GM13977 (cell line): Measurements from ENCODE around the gene DIAPH2.

Source experiments
- DNase-seq: peaks from one replicate; pipeline ENCODE4 v3.0.0; 2012; ENCODE audit warnings: low spot score
- CTCF ChIP-seq: IDR thresholded peaks from 2 replicates; pipeline ENCODE4 v1.5.1; 2012; ENCODE audit warnings: mild to moderate bottlenecking, control low read depth; ENCODE audit not compliant: insufficient read depth; ENCODE audit errors: extremely low read depth, missing control alignments
- in situ Hi-C: fragments of 300-500 bp; cut with MboI; formaldehyde crosslinking; loops from one replicate; pipeline ENCODE4 v1.12.0; 2022; ENCODE audit warnings: low sequenced_read_pairs, low pct_unique_long_range_greater_than_20kb, mixed read lengths, inconsistent platforms; ENCODE audit not compliant: unreplicated experiment

DIAPH2 gene

GRCh38 chrX:97452283-97452682, 767.6 kb downstream of the DIAPH2 start:
- in situ Hi-C loops: no loop called here
- TF ChIP-seq CTCF: no peak
- peak; percentile 6 for DNase-seq

GRCh38 chrX:97461763-97462162, 777.1 kb downstream of the DIAPH2 start:
- TF ChIP-seq CTCF: no peak
- DNase-seq: no peak
- in situ Hi-C loops: no loop called here

GRCh38 chrX:97471071-97471470, 786.4 kb downstream of the DIAPH2 start:
- no peak for DNase-seq
- in situ Hi-C loops: no loop called here

GRCh38 chrX:97474933-97475332, 790.3 kb downstream of the DIAPH2 start:
- no peak for TF ChIP-seq CTCF
- in situ Hi-C loops: no loop called here
- no peak for DNase-seq

More at GRCh38 chrX:97471071-97471470, 786.4 kb downstream of the DIAPH2 start:
- TF ChIP-seq CTCF: no peak

GRCh38 chrX:97479106-97479890, 794.7 kb downstream of the DIAPH2 start:
- no peak for DNase-seq
- no peak for TF ChIP-seq CTCF
- in situ Hi-C loops: no loop called here

DNA sequence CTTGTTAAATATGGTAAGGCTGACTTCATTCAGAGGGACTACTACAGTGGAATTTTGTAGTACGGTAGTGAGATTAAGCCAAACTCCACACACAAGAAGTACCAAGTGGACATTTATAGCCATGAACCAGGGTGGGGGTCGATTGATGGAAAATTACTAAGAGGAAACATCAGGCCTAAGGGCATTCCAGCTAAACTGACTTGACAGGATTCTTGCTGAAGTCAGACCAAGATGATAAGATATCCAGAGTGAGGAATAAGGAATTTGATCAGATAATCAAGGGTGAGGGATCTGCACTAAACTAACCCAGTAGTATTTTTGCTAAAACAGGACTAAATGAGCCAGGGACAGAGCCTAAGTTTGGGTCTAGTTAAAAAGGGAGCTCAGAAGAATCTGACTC, 796.6 kb downstream of the DIAPH2 start:
- no peak for DNase-seq
- no peak for TF ChIP-seq CTCF
- in situ Hi-C loops: no loop called here
